Neuron (in vitro differentiated cells): ENCODE results near the gene ARHGAP40.

Source experiments
- H2AFZ ChIP-seq: one replicate; pipeline ENCODE4 v1.6.1; 2013; ENCODE audit warnings: low read depth, mild to moderate bottlenecking, inconsistent platforms, low read length, moderate library complexity
- H3K27me3 ChIP-seq: one replicate; pipeline ENCODE4 v1.6.1; 2013; ENCODE audit warnings: low read length; ENCODE audit not compliant: insufficient read depth
- H3K36me3 ChIP-seq: one replicate; pipeline ENCODE4 v1.6.1; 2013; ENCODE audit warnings: low read length; ENCODE audit not compliant: insufficient read depth
- H3K4me1 ChIP-seq: one replicate; pipeline ENCODE4 v1.6.1; 2013; ENCODE audit warnings: low read length; ENCODE audit not compliant: insufficient read depth
- H3K4me3 ChIP-seq: 2 replicates; pipeline ENCODE4 v1.5.1; 2013; ENCODE audit warnings: mild to moderate bottlenecking, low read length, moderate library complexity
- H3K9me3 ChIP-seq: one replicate; pipeline ENCODE4 v1.6.1; 2013; ENCODE audit warnings: low read length

The ARHGAP40 gene

DNA sequence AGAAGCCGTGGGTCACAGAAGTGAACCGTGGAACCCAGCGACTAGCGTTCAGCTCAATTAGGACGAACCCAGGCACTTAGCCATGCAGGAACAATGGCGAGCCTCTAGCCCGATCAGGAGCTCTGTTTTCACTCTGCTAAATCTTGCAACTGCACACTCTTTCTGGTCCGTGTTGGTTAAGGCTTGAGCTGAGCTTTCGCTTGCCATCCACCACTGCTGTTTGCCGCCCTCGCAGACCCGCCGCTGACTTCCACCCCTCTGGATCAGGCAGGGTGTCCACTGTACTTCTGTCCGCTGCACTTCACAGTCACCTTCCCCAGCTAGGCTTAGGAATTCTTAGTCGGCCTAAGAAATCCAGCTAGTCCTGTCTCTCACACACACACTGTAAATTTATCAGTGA is 96.9 kb downstream of the ARHGAP40 start:
- no peaks in the 10 kb centered on the region for H3K9me3 ChIP-seq
- no peaks in the 10 kb centered on the region for H3K36me3 ChIP-seq
- no peak overlapping the region for H2AFZ ChIP-seq
- H3K4me1 ChIP-seq: peaks cover 14% of the 10 kb centered on the region
- no peaks in the 10 kb centered on the region for H3K27me3 ChIP-seq
- no peak overlapping the region for H3K4me3 ChIP-seq

- Histone ChIP-seq H2AFZ (no peak overlapping the region), H3K4me3 (no peak overlapping the region), H3K9me3 (no peaks in the 10 kb centered on the region), H3K4me1 (peaks cover 14% of the 10 kb centered on the region), H3K36me3 (no peaks in the 10 kb centered on the region), H3K27me3 (no peaks in the 10 kb centered on the region)
Measured at GRCh38 chr20:38700141-38700540, 98.5 kb downstream of the ARHGAP40 start.
